ENCODE data around the gene PAM16. TPM values are rescaled to one million over a fixed set of nuclear protein-coding genes. Genes with fewer than 3 reads are reported as not detected.

Gene PAM16
- total and polyA plus RNA-seq, 4 donors = 23.0 to 183 (median 58.7) TPM

DNA sequence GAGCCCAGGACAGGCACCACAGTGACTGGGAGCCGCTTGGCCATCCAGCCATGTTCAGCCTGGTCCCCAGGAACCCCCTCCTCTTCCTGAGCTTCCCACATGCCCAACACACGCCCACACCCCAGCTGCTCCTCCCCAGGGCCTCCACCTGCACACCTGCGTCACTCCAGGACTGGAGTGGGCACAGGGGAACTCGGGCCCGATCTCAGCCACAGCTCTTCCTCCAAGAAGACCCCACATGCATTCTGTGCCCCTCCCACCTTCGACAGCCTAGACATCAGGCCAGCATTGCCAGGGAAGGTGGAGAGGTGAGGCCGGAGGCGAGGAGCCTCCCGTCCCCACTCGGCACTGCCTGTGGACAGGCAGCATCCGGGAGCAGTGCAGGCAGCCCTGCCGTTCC, 14.5 kb upstream of the PAM16 start:
- Histone ChIP-seq H3K9ac (ENCODE audit: insufficient read depth in 1 of 2, low read length in 2 of 2) (no peak overlapping the region), H3K9me3 (ENCODE audit: control insufficient read depth in 4 of 4, insufficient read depth in 3 of 4, low read length in 3 of 4) (no peaks in the 10 kb centered on the region), H3K27ac (ENCODE audit: low read depth in 1 of 2, low read length in 1 of 2) (no peak overlapping the region), H3K27me3 (ENCODE audit: control insufficient read depth in 3 of 3, insufficient read depth in 3 of 3, low read length in 2 of 3) (no peaks in the 10 kb centered on the region), H3K4me1 (ENCODE audit: control insufficient read depth in 5 of 5, insufficient read depth in 5 of 5, low read length in 5 of 5) (peaks cover 0 to 13% (median 7%) of the 10 kb centered on the region in 5 donors), H3K4me3 (no peak overlapping the region), H3K36me3 (ENCODE audit: control insufficient read depth in 4 of 4, insufficient read depth in 4 of 4, low read length in 4 of 4) (peaks cover 0 to 37% (median 1%) of the 10 kb centered on the region in 4 donors)
- WGBS, 2 donors = 96 to 98% methylated on average over 12 of the region's 12 CpGs
- DNase-seq (no peak), ATAC-seq (ENCODE audit: insufficient read depth, low FRiP score) (no peak)
- no peak for TF ChIP-seq CTCF (IDR thresholded peaks at IDR 0.05; ENCODE audit: control extremely low read depth, extremely low read depth)

DNA sequence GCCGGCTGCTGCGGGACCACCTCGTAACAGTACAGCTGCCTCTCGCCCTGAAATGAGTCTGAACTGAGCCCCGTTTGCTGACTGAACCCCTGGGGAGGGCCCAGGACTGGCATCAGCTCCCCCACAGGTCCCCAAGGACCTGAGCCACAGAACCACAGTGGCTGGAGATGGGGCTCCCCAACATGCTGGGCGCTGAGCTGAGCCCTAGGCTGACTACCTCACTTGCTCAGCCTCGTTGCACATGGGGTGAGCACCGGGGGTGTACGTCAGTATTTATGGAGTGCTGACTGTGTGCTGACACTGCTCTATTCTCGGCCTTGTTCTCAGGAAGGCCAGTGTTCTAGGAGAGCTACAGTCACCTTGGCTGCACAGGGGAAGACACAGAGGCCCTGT, 13.9 kb upstream of the PAM16 start:
- H3K36me3 ChIP-seq (ENCODE audit: control insufficient read depth in 4 of 4, insufficient read depth in 4 of 4, low read length in 4 of 4) = peaks cover 0 to 43% (median 1%) of the 10 kb centered on the region in 4 donors
- peaks cover 0 to 12% (median 2%) of the 10 kb centered on the region in 5 donors for H3K4me1 ChIP-seq (ENCODE audit: control insufficient read depth in 5 of 5, insufficient read depth in 5 of 5, low read length in 5 of 5)
- no peak overlapping the region for H3K27ac ChIP-seq (ENCODE audit: low read depth in 1 of 2, low read length in 1 of 2)
- no peak overlapping the region for H3K9ac ChIP-seq (ENCODE audit: insufficient read depth in 1 of 2, low read length in 2 of 2)
- no peaks in the 10 kb centered on the region for H3K27me3 ChIP-seq (ENCODE audit: control insufficient read depth in 3 of 3, insufficient read depth in 3 of 3, low read length in 2 of 3)
- no peak for TF ChIP-seq CTCF (IDR thresholded peaks at IDR 0.05; ENCODE audit: control extremely low read depth, extremely low read depth)
- ATAC-seq (ENCODE audit: insufficient read depth, low FRiP score) = no peak
- 95 to 97% methylated on average over 10 of the region's 10 CpGs for WGBS, 2 donors
- no peak for DNase-seq
- H3K9me3 ChIP-seq (ENCODE audit: control insufficient read depth in 4 of 4, insufficient read depth in 3 of 4, low read length in 3 of 4) = no peaks in the 10 kb centered on the region
- H3K4me3 ChIP-seq = no peak overlapping the region

DNA sequence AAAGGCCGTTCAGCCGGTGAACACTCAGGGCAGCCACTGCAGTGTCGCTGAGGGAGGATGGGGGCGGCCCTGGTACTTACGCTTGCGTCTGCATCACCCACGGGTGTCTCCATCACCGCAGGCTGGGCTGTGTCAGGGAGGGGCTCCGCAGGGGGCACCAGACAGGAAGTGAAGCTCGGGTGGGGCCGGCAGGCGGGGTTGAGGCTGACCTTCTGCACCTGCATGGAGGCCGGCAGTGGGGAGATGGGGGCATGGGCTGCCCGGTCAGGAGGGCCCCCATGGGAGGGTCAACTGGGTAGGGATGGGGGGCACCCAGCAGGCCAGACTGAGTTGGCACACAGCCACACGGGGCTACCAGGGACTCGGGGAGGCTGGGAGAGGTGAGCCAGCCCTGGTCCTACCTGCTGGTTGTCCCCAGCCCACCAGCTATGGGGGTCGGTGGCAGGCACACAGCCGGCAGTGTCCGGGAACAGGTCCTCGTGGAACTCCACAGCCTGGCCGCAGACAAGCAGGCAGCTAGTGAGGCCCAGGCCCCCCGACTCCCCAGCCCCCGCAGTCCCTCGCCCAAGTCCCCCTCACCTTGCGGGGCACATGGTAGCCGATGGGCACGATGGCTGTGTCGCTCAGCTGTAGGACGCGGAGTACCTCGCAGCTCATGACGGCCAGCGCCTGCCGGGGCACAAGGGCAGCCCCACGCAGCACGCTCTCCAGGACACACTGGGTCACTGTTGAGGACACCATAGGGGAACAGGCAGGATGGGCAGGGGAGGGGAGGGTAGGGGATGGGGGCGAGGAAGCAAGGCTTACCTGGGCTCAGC, 13.3 kb upstream of the PAM16 start:
- Histone ChIP-seq H3K4me3 (no peak overlapping the region), H3K9me3 (ENCODE audit: control insufficient read depth in 4 of 4, insufficient read depth in 3 of 4, low read length in 3 of 4) (no peaks in the 10 kb centered on the region), H3K4me1 (ENCODE audit: control insufficient read depth in 5 of 5, insufficient read depth in 5 of 5, low read length in 5 of 5) (peaks cover 0 to 6% (median 0%) of the 10 kb centered on the region in 5 donors), H3K27ac (ENCODE audit: low read depth in 1 of 2, low read length in 1 of 2) (no peak overlapping the region), H3K36me3 (ENCODE audit: control insufficient read depth in 4 of 4, insufficient read depth in 4 of 4, low read length in 4 of 4) (peaks cover 0 to 44% (median 1%) of the 10 kb centered on the region in 4 donors), H3K27me3 (ENCODE audit: control insufficient read depth in 3 of 3, insufficient read depth in 3 of 3, low read length in 2 of 3) (no peaks in the 10 kb centered on the region), H3K9ac (ENCODE audit: insufficient read depth in 1 of 2, low read length in 2 of 2) (no peak overlapping the region)
- no peak for TF ChIP-seq CTCF (IDR thresholded peaks at IDR 0.05; ENCODE audit: control extremely low read depth, extremely low read depth)
- DNase-seq (no peak), ATAC-seq (ENCODE audit: insufficient read depth, low FRiP score) (no peak)
- 91 to 93% methylated on average over 34 to 37 of the region's 37 CpGs for whole genome bisulfite sequencing, 2 donors

Measured in lung (tissue), 12 donors.